GM18505 (cell line): Measurements from ENCODE around the gene RIPPLY2.
"Not testable (repeated sequence)": the region's sequence is repeated elsewhere in the genome, so short reads cannot be mapped to it uniquely, and the experiment has no call there.

Experiments
- ATAC-seq: cut with Tn5 transposase; IDR thresholded peaks from one replicate; pipeline ENCODE4 v1.9.1; 2021; ENCODE audit not compliant: unreplicated experiment
- POLR2A ChIP-seq: IDR thresholded peaks from 4 replicates; pipeline ENCODE4 v1.6.1; 2011; ENCODE audit warnings: borderline replicate concordance; ENCODE audit not compliant: insufficient read depth, insufficient read length; ENCODE audit errors: extremely low read depth

Gene RIPPLY2

GRCh38 chr6:83853178-83854000, at the start of gene RIPPLY2:
Gene RIPPLY2, plus strand, starts transcription at chr6:83853360. Its CDS starts 57 bp downstream, at chr6:83853417.
- no peak for TF ChIP-seq POLR2A
- ATAC-seq, result peak; percentile 74

GRCh38 chr6:83803492-83803891, 49.7 kb upstream of the RIPPLY2 start:
- ATAC-seq, result not testable (repeated sequence)

GRCh38 chr6:83804886-83805285, 48.3 kb upstream of the RIPPLY2 start:
- no peak for TF ChIP-seq POLR2A
- no peak for ATAC-seq

GRCh38 chr6:83808005-83808404, 45.2 kb upstream of the RIPPLY2 start:
- no peak for TF ChIP-seq POLR2A
- ATAC-seq, result no peak

GRCh38 chr6:83808926-83809325, 44.2 kb upstream of the RIPPLY2 start:
- no peak for ATAC-seq
- no peak for TF ChIP-seq POLR2A

GRCh38 chr6:83812595-83812994, 40.6 kb upstream of the RIPPLY2 start:
- no peak for TF ChIP-seq POLR2A
- no peak for ATAC-seq

- ATAC-seq, result no peak
- TF ChIP-seq POLR2A, result no peak
Measured at GRCh38 chr6:83815631-83816272, 37.4 kb upstream of the RIPPLY2 start.

GRCh38 chr6:83822629-83823169, 30.5 kb upstream of the RIPPLY2 start:
- TF ChIP-seq POLR2A, result no peak
- no peak for ATAC-seq

- TF ChIP-seq POLR2A, result no peak
- ATAC-seq, result no peak
Measured at GRCh38 chr6:83824388-83824801, 28.8 kb upstream of the RIPPLY2 start.

- no peak for TF ChIP-seq POLR2A
- ATAC-seq, result no peak
Measured at GRCh38 chr6:83824831-83825230, 28.3 kb upstream of the RIPPLY2 start.

GRCh38 chr6:83827050-83827449, 26.1 kb upstream of the RIPPLY2 start:
- TF ChIP-seq POLR2A, result no peak

GRCh38 chr6:83838727-83839126, 14.4 kb upstream of the RIPPLY2 start:
- TF ChIP-seq POLR2A, result no peak
- ATAC-seq, result no peak

More at GRCh38 chr6:83827050-83827449, 26.1 kb upstream of the RIPPLY2 start:
- ATAC-seq, result no peak

- ATAC-seq, result no peak
- no peak for TF ChIP-seq POLR2A
Measured at GRCh38 chr6:83844170-83844569, 9.0 kb upstream of the RIPPLY2 start.

- no peak for TF ChIP-seq POLR2A
Measured at GRCh38 chr6:83846291-83846690, 6.9 kb upstream of the RIPPLY2 start.

More at GRCh38 chr6:83846291-83846690, 6.9 kb upstream of the RIPPLY2 start:
- no peak for ATAC-seq
